CD14-positive monocyte (primary cell): ENCODE data around the gene MAL. TPM values are rescaled to one million over a fixed set of nuclear protein-coding genes. Genes with fewer than 3 reads are reported as not detected.

Experiments used
- DNase-seq, 3 donors: peaks; one replicate each; pipeline ENCODE4 v3.0.0-alpha.2; 2011 to 2022
- H2AFZ ChIP-seq: 2 replicates; pipeline ENCODE4 v1.6.0; 2012; ENCODE audit warnings: mild to moderate bottlenecking, low read depth, low read length, inconsistent platforms; ENCODE audit not compliant: insufficient read depth, poor library complexity, severe bottlenecking
- H3K27ac ChIP-seq, 2 donors: 1 replicate in 1 of 2; 2 replicates in 1 of 2; pipeline ENCODE4 v1.5.1; 2012 to 2013; ENCODE audit warnings: low read length in 2 of 2, control low read depth in 1 of 2, inconsistent platforms in 1 of 2, low read depth in 1 of 2, mild to moderate bottlenecking in 1 of 2
- H3K27me3 ChIP-seq, 2 donors: one replicate each; pipeline versions ENCODE4 v1.6.0 to v1.6.1; 2011 to 2013; ENCODE audit warnings: low read length in 2 of 2; ENCODE audit not compliant: control insufficient read depth in 2 of 2, insufficient read depth in 2 of 2
- H3K36me3 ChIP-seq, 2 donors: replicated peaks in 1 of 2; 1 replicate in 1 of 2; 2 replicates in 1 of 2; pipeline versions ENCODE4 v1.5.1 to v1.6.1; 2012 to 2013; ENCODE audit warnings: low read length in 2 of 2, control low read depth in 1 of 2, inconsistent platforms in 1 of 2, mild to moderate bottlenecking in 1 of 2; ENCODE audit not compliant: insufficient read depth in 2 of 2, control insufficient read depth in 1 of 2
- H3K4me1 ChIP-seq, 2 donors: 1 replicate in 1 of 2; 2 replicates in 1 of 2; pipeline versions ENCODE4 v1.5.1 to v1.6.1; 2012 to 2013; ENCODE audit warnings: low read length in 2 of 2, control low read depth in 1 of 2, inconsistent platforms in 1 of 2, mild to moderate bottlenecking in 1 of 2, moderate library complexity in 1 of 2; ENCODE audit not compliant: insufficient read depth in 2 of 2, control insufficient read depth in 1 of 2
- H3K4me2 ChIP-seq: replicated peaks from 2 replicates; pipeline ENCODE3; 2012; ENCODE audit warnings: low read length, moderate library complexity, mild to moderate bottlenecking; ENCODE audit not compliant: poor library complexity, severe bottlenecking; ENCODE audit errors: extremely low read depth
- H3K4me3 ChIP-seq, 3 experiments: fragments of 200-600 bp in 1 of 3; sonication (generic) in 1 of 3; replicated peaks in 1 of 3; 1 replicate in 2 of 3; 2 replicates in 1 of 3; pipeline ENCODE4 v1.5.1; 2011 to 2013; ENCODE audit warnings: low read length in 3 of 3, mild to moderate bottlenecking in 3 of 3, control low read depth in 2 of 3, low read depth in 2 of 3, inconsistent platforms in 1 of 3, moderate library complexity in 1 of 3
- H3K79me2 ChIP-seq: 2 replicates; pipeline ENCODE4 v1.6.0; 2012; ENCODE audit warnings: mild to moderate bottlenecking, control low read depth, inconsistent platforms, low read length, moderate library complexity; ENCODE audit not compliant: insufficient read depth
- H3K9ac ChIP-seq: 2 replicates; pipeline ENCODE4 v1.6.0; 2017; ENCODE audit warnings: low read length, mild to moderate bottlenecking; ENCODE audit not compliant: insufficient read depth, poor library complexity, severe bottlenecking
- H3K9me3 ChIP-seq, 2 donors: replicated peaks in 1 of 2; 1 replicate in 1 of 2; 2 replicates in 1 of 2; pipeline versions ENCODE4 v1.5.1 to v1.6.1; 2012 to 2013; ENCODE audit warnings: low read length in 2 of 2, control low read depth in 1 of 2; ENCODE audit not compliant: control insufficient read depth in 1 of 2, insufficient read depth in 1 of 2
- H4K20me1 ChIP-seq: 2 replicates; pipeline ENCODE4 v1.6.0; 2012; ENCODE audit warnings: mild to moderate bottlenecking, low read length, control low read depth, moderate library complexity; ENCODE audit not compliant: insufficient read depth
- H3K27ac Mint-ChIP-seq, 7 donors: one replicate each; pipeline ENCODE4 v1.8.0; 2020; ENCODE audit warnings: mild to moderate bottlenecking in 7 of 7, mixed read lengths in 7 of 7, moderate library complexity in 6 of 7, inconsistent platforms in 2 of 7
- H3K27me3 Mint-ChIP-seq, 3 donors: one replicate each; pipeline ENCODE4 v1.8.0; 2021 to 2022; ENCODE audit warnings: low read depth in 3 of 3, mild to moderate bottlenecking in 3 of 3, mixed read lengths in 3 of 3, moderate library complexity in 3 of 3, inconsistent platforms in 1 of 3
- H3K36me3 Mint-ChIP-seq, 2 donors: one replicate each; pipeline ENCODE4 v1.8.0; 2020; ENCODE audit warnings: mixed read lengths in 2 of 2, inconsistent platforms in 1 of 2, mild to moderate bottlenecking in 1 of 2
- H3K4me1 Mint-ChIP-seq: one replicate; pipeline ENCODE4 v1.8.0; 2020; ENCODE audit warnings: mild to moderate bottlenecking, mixed read lengths
- H3K4me3 Mint-ChIP-seq, 2 donors: one replicate each; pipeline ENCODE4 v1.8.0; 2020; ENCODE audit warnings: mild to moderate bottlenecking in 2 of 2, mixed read lengths in 2 of 2, moderate library complexity in 1 of 2
- H3K9me3 Mint-ChIP-seq, 7 donors: one replicate each; pipeline ENCODE4 v1.8.0; 2020 to 2022; ENCODE audit warnings: mixed read lengths in 7 of 7, mild to moderate bottlenecking in 6 of 7, moderate library complexity in 6 of 7, inconsistent platforms in 2 of 7
- WGBS: methylation state at CpG from one replicate; pipeline ENCODE4 v1.1.5; 2013; ENCODE audit warnings: missing lambda C conversion rate; ENCODE audit not compliant: insufficient coverage; 5-methylcytosine and 5-hydroxymethylcytosine counted together
- intact Hi-C, 2 donors: fragments of 100-400 bp; cut with micrococcal nuclease; formaldehyde crosslinking; loops; one replicate each; pipeline versions ENCODE4 v1.15.0 to v1.15.1; 2023
- polyA plus RNA-seq, 3 donors: library from polyadenylated mRNA; depleted of rRNA in 1 of 3; unstranded in 2 of 3; stranded (reverse) in 1 of 3; fragments of 300-500 nt in 2 of 3; fragments of >200 nt in 1 of 3; fragmentation: Illumina TruSeq in 2 of 3; gene quantifications; 1 replicate in 2 of 3; 2 replicates in 1 of 3; pipeline ENCODE4 v1.2.3, GENCODE V29; 2012 to 2021
- TF ChIP-seq, protein P1 (sequence below): fragments of 200-600 bp; IDR thresholded peaks from one replicate; pipeline ENCODE4 v1.8.0; 2022; ENCODE audit warnings: antibody characterized with exemption, mild to moderate bottlenecking

MAL gene
- polyA plus RNA-seq, 3 donors = 0.39 to 0.48 TPM; not detected in 1

DNA sequence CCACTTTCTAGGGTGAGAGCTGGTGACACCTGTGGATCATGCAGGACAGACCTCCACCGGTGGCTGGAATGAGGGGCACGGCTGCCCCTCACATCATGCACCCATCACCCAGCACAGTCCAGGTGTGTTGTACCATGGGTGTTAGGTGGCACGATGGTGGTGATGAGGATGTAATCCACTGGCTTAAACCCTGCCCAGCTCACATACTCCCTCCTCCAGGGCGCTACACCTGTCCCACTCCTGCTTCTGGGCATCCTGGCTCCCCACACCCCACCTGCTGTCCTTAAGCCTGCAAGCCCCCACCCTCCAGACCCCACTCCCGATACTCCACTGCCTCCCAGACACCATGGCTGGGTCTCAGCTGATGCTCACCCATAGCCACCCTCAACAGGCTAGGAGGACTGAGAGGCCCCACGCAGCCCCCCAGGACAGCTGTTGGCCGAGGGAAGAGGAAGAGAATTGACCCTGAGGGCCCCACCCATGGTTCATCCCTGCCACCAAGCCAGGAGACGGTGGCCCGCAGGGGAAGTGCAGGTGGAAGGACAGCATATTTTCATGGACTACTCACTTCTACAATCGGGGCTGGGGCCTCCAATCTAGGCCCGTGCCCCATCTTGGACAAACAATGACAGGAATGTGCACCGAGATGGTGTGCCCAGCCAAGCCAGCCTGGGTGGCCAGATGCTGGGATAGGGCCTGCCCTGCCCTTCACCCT is 34.3 kb downstream of the MAL start:
- Mint-ChIP-seq H3K27ac (peak overlapping the region in 1 of 7 donors; percentile 68), H3K4me3 (no peak overlapping the region), H3K36me3 (no peaks in the 10 kb centered on the region), H3K4me1 (no peaks in the 10 kb centered on the region), H3K27me3 (peaks cover 0 to 10% (median 3%) of the 10 kb centered on the region in 3 donors), H3K9me3 (peaks cover 0 to 2% (median 0%) of the 10 kb centered on the region in 7 donors)
- TF ChIP-seq, protein P1, sequence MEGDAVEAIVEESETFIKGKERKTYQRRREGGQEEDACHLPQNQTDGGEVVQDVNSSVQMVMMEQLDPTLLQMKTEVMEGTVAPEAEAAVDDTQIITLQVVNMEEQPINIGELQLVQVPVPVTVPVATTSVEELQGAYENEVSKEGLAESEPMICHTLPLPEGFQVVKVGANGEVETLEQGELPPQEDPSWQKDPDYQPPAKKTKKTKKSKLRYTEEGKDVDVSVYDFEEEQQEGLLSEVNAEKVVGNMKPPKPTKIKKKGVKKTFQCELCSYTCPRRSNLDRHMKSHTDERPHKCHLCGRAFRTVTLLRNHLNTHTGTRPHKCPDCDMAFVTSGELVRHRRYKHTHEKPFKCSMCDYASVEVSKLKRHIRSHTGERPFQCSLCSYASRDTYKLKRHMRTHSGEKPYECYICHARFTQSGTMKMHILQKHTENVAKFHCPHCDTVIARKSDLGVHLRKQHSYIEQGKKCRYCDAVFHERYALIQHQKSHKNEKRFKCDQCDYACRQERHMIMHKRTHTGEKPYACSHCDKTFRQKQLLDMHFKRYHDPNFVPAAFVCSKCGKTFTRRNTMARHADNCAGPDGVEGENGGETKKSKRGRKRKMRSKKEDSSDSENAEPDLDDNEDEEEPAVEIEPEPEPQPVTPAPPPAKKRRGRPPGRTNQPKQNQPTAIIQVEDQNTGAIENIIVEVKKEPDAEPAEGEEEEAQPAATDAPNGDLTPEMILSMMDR = no peak
- no peak for DNase-seq
- intact Hi-C loops = no loop called here
- Histone ChIP-seq H3K79me2 (no peaks in the 10 kb centered on the region), H2AFZ (no peak overlapping the region), H3K9me3 (no peaks in the 10 kb centered on the region), H3K27me3 (no peaks in the 10 kb centered on the region), H4K20me1 (no peaks in the 10 kb centered on the region), H3K9ac (no peak overlapping the region), H3K4me1 (no peaks in the 10 kb centered on the region), H3K36me3 (no peaks in the 10 kb centered on the region), H3K4me2 (no peak overlapping the region), H3K27ac (no peak overlapping the region), H3K4me3 (no peak overlapping the region)
- WGBS = 81% methylated on average over 8 of the region's 12 CpGs

GRCh38 chr2:95060446-95061118 is 35.1 kb downstream of the MAL start:
- Histone ChIP-seq H3K9ac (no peak overlapping the region), H3K9me3 (no peaks in the 10 kb centered on the region), H3K4me1 (no peaks in the 10 kb centered on the region), H2AFZ (no peak overlapping the region), H4K20me1 (no peaks in the 10 kb centered on the region), H3K4me3 (no peak overlapping the region), H3K79me2 (no peaks in the 10 kb centered on the region), H3K36me3 (no peaks in the 10 kb centered on the region), H3K4me2 (no peak overlapping the region), H3K27me3 (no peaks in the 10 kb centered on the region), H3K27ac (no peak overlapping the region)
- Mint-ChIP-seq H3K9me3 (peaks cover 0 to 2% (median 0%) of the 10 kb centered on the region in 7 donors), H3K36me3 (no peaks in the 10 kb centered on the region), H3K4me1 (no peaks in the 10 kb centered on the region), H3K27me3 (peaks cover 0 to 7% (median 3%) of the 10 kb centered on the region in 3 donors), H3K4me3 (no peak overlapping the region), H3K27ac (peak overlapping the region in 1 of 7 donors; percentile 68)
- intact Hi-C loops = no loop called here
- no peak for DNase-seq
- TF ChIP-seq, protein P1 = no peak
- WGBS = 94% methylated on average over 14 of the region's 17 CpGs
